H1 (cell line): ENCODE results near the gene EIF2S1.

Experiments used
- EZH2 ChIP-seq: fragments of 200-600 bp; sonication (generic); IDR thresholded peaks from 2 replicates; pipeline ENCODE4 v1.7.1; 2012; ENCODE audit warnings: low read depth, mild to moderate bottlenecking, moderate library complexity, low read length, inconsistent platforms; ENCODE audit not compliant: severe bottlenecking
- POLR2A ChIP-seq, 2 experiments: IDR thresholded peaks; 1 replicate in 1 of 2; 2 replicates in 1 of 2; pipeline ENCODE4 v1.6.1; 2011; ENCODE audit warnings: low read depth in 2 of 2, low read length in 2 of 2, mild to moderate bottlenecking in 2 of 2; ENCODE audit errors: control extremely low read depth in 1 of 2
- SAP30 ChIP-seq: fragments of 300-600 bp; sonication (generic); IDR thresholded peaks from 2 replicates; pipeline ENCODE4 v1.7.1; 2012; ENCODE audit warnings: low read length, moderate library complexity, mild to moderate bottlenecking, inconsistent platforms; ENCODE audit not compliant: insufficient read depth, insufficient replicate concordance
- SIN3A ChIP-seq, 2 experiments: IDR thresholded peaks in 1 of 2; conservative IDR thresholded peaks in 1 of 2; 2 replicates each; pipeline ENCODE4 v1.6.1; 2011 to 2012; ENCODE audit warnings: low read length in 2 of 2, improper control_type of control experiment in 1 of 2, low read depth in 1 of 2, mild to moderate bottlenecking in 1 of 2
- SP2 ChIP-seq: IDR thresholded peaks from 2 replicates; pipeline ENCODE4 v1.6.1; 2012; ENCODE audit warnings: mild to moderate bottlenecking, low read length, inconsistent platforms
- TF ChIP-seq, protein P1 (sequence below), 3 experiments: IDR thresholded peaks; 1 replicate in 2 of 3; 2 replicates in 1 of 3; pipeline versions ENCODE4 v1.5.1 to v1.6.1; 2011; ENCODE audit warnings: low read length in 3 of 3, mild to moderate bottlenecking in 3 of 3, inconsistent platforms in 2 of 3, low read depth in 1 of 3, moderate library complexity in 1 of 3; ENCODE audit not compliant: insufficient read depth in 1 of 3; ENCODE audit errors: control extremely low read depth in 1 of 3

DNA sequence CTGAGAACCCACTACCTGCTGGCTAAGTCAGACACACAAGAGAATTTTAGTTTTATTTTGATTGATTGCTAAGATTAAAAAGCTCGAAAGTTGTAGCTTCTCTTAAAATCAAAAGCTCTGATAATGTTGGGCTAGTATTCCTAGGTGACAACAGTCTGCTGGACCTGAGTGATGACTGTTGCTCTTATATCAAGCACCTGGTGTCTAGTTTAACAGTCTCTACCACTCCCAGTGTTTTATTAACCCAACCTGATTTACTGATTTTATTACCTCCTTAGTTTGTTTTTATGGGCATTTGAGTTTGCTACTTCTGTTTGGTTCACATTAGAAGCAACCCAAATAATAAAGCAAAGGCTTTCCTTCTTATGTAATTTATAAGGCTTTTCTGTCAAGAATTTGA, 42.3 kb upstream of the EIF2S1 start:
- TF ChIP-seq, protein P1, sequence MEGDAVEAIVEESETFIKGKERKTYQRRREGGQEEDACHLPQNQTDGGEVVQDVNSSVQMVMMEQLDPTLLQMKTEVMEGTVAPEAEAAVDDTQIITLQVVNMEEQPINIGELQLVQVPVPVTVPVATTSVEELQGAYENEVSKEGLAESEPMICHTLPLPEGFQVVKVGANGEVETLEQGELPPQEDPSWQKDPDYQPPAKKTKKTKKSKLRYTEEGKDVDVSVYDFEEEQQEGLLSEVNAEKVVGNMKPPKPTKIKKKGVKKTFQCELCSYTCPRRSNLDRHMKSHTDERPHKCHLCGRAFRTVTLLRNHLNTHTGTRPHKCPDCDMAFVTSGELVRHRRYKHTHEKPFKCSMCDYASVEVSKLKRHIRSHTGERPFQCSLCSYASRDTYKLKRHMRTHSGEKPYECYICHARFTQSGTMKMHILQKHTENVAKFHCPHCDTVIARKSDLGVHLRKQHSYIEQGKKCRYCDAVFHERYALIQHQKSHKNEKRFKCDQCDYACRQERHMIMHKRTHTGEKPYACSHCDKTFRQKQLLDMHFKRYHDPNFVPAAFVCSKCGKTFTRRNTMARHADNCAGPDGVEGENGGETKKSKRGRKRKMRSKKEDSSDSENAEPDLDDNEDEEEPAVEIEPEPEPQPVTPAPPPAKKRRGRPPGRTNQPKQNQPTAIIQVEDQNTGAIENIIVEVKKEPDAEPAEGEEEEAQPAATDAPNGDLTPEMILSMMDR (IDR thresholded peaks at IDR 0.05; ENCODE audit: control extremely low read depth in 1 of 3, insufficient read depth in 1 of 3, low read depth in 1 of 3, low read length in 3 of 3): no peak
- TF ChIP-seq EZH2 (no peak), SAP30 (no peak), SIN3A (conservative IDR thresholded peaks at IDR 0.05 in 1 of 2, IDR thresholded peaks at IDR 0.05 in 1 of 2; ENCODE audit: low read depth in 1 of 2, low read length in 2 of 2) (no peak), SP2 (no peak), POLR2A (IDR thresholded peaks at IDR 0.05; ENCODE audit: control extremely low read depth in 1 of 2, low read depth in 2 of 2, low read length in 2 of 2) (no peak)
